ENCODE data around the gene ETNK2.
A peak's percentile ranks its signal among the peaks of the same experiment; 100 is the strongest.

Gene ETNK2

GRCh38 chr1:204147406-204148383 lies 4.1 kb downstream of the ETNK2 start:
- DNase-seq (ENCODE audit: low spot score), result no peak

GRCh38 chr1:204146965-204147364 lies 4.9 kb downstream of the ETNK2 start:
- no peak for DNase-seq (ENCODE audit: low spot score)

DNA sequence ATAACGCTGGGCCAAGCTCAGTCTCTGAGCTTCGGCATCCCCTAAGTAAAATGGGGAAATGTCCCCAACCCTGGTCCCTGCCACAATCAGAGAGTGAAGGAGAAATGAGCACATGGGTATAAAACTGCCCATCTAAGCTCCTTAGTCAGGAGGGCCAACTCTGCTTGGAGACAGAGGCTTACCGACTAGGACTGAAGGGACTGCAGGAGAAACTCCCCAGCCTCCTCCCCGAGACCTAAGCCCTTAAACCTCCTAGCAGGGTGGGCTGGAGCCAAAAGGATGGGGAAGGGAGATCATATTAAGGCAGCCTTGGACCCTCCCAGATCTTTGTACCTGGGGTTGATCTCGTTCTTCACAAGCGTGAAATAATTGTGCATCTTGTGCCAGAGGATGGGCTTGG lies 5.5 kb downstream of the ETNK2 start:
- no peak for DNase-seq (ENCODE audit: low spot score)

- no peak for DNase-seq (ENCODE audit: low spot score)
Measured at GRCh38 chr1:204145033-204145504, 6.8 kb downstream of the ETNK2 start.

DNA sequence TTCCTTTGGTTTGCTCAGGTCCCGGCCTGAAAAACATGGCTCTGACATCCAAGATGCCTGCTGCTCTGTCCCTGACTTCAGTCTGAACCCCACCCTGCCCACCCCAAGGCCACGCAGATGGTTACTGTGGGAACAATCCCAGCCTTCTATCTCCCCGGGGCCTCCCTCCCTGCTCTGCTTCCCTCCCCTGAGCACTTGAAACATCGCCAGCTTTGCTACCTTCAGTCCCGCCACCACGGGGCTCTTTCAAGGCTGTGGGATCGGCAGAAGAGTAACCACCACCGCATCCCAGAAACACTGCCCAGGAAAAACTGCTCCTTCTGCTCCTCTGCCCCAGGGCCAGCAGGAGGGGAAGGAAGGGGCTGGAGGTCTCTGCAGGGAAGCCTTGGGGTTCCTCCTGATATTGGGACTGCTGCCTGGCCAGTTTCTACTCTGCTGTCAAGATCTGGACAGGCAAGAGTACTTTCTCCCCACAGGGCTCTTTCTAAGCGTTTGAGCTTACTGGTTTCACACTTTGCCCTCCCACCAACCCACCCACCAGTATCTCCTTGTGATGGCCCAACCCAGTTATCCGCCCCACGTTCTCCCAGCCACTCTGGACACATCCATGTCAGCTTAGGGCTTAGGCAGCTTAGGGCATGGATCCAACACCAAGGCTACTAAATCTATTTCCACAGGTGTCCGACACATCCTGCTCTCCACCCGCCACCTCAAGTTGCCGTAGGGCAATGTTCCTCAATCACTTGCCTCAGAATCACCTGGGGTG lies 8.4 kb downstream of the ETNK2 start:
- DNase-seq (ENCODE audit: low spot score), result no peak

- DNase-seq (ENCODE audit: low spot score), result no peak
Measured at GRCh38 chr1:204142032-204142974, 9.5 kb downstream of the ETNK2 start.

- no peak for DNase-seq (ENCODE audit: low spot score)
Measured at GRCh38 chr1:204141131-204141530, 10.7 kb downstream of the ETNK2 start.

DNA sequence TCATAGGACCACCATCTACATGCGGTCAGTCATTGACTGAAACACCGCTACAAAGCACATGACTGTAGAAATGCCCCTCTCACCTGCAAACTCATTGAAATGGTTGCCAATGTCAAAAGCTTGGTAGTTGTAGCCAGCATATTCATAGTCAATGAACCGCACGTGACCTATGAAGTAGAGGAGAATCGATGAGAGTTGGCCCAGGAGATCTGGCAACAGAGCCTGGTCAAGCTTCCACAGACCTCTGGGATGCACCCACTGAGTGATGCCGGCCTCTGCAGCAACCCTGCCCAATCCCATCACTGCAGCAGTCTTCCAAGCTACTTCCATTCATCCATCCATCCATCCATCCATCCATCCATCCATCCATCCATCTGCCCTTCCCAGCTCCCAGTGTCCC lies 11.9 kb downstream of the ETNK2 start:
- DNase-seq (ENCODE audit: low spot score), result no peak

DNA sequence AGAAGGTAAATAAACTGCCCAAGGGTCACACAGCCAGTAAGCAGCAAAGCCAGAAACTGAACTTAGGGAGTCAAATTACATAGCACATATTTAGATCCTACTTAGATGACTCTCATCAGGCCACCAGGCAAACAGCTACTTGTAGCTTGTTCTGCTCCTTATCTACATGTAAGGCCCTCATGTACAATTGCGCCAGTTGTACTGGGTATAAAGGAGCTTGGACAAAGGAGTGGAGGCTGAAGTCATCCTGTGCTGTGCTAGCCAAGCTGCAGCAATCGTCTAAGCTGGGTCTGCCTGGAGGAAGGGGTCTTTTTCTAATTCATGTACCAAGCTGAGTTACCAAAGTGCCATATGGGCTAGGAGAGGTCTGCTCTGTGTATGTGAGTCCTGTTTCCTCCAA lies 12.8 kb downstream of the ETNK2 start:
- DNase-seq (ENCODE audit: low spot score), result no peak

DNA sequence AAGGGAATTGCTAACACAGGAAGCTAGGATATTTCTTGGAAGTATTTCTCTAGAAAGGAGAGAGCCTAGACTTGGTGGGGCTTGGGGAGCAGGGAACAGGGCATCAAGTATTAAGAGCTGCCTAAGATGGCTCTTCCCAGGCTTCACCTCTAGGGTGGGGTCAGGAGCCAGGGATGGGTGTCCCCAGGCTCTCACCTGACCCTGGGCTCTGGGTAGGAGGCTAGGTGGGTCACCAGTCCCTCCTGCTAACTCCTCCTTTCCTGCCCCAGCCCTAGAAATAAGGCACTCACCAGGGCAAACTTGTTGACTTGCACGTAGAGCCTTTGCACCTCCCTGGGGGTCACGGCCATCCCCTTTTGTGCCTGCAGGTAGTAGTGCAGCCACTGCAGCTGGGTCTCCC lies 15.0 kb downstream of the ETNK2 start:
- DNase-seq (ENCODE audit: low spot score), result no peak

GRCh38 chr1:204134103-204134502 lies 17.7 kb downstream of the ETNK2 start:
- no peak for DNase-seq (ENCODE audit: low spot score)

- no peak for DNase-seq (ENCODE audit: low spot score)
Measured at GRCh38 chr1:204132718-204133117, 19.1 kb downstream of the ETNK2 start.

GRCh38 chr1:204131978-204132377 lies 19.9 kb downstream of the ETNK2 start:
- DNase-seq (ENCODE audit: low spot score), result no peak

DNA sequence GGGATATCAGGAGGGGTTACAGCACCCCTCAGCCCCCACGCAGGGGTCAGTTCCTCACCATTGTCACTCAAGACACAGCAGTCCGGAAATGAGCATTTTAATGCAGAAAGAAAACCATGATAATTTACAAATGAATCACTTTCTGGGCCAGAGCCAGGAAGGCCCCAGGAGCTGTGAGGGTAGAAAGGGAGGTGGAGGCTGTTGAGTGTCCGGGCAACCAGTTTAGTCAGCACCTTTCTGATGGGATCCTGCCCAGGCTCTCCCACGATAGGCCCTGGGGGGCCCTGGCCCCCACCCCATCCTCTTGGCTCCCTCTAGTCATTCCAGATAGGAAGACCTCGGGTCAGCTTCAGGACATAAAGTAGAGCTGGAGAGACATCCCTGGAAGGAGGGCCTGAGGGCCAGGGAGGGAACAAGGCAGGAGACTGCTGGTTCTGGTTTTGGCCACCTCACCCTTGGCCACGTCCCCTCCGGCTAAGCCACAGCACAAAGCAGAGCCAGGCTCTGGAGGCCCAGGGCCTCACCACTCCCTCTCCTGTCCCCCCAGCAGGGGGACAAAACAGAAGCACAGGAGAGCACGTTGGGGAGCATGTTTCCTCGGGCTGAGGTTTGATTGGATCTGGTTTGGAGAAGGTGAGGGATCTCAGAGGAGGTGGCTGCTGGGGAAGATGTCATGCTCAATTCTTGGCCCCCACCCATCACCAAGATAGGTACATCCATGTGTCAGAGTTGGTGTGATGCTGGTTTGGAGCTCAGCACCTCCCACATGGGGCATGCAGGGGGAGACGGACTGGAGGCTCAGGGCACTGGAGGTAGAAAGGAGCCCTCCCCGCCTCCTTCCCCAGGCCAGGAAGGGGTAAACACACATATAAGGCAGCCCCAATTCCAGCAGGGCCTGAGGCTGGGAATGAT lies 20.6 kb downstream of the ETNK2 start:
- peak; percentile 90 for DNase-seq (ENCODE audit: low spot score)

GRCh38 chr1:204130178-204130577 lies 21.7 kb downstream of the ETNK2 start:
- no peak for DNase-seq (ENCODE audit: low spot score)

- DNase-seq (ENCODE audit: low spot score), result peak; percentile 89
Measured at GRCh38 chr1:204128964-204129896, 22.6 kb downstream of the ETNK2 start.

GRCh38 chr1:204128464-204128963 lies 23.3 kb downstream of the ETNK2 start:
- DNase-seq (ENCODE audit: low spot score), result no peak

- peak; percentile 91 for DNase-seq (ENCODE audit: low spot score)
Measured at GRCh38 chr1:204127597-204128242, 24.1 kb downstream of the ETNK2 start.

DNA sequence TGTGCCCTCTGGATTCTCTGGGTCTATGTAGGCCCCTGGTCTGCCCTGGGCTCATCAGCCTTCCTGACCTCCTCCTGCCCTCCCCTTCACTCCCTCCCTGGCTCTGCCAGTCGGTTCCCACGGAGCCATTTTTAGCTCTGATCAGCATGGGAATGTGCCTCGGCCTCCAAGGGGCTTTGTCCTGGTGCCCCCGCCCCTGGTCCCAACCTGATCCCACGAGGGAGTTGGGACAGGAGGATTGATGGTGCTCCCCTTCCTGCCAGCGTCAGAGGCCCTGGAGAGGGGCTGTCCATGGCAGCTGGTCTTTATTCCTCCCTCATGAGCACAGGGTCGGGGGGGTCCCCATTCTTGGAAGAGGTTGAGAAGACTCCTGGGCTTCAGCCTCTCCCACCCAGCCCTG lies 24.9 kb downstream of the ETNK2 start:
- no peak for DNase-seq (ENCODE audit: low spot score)
